A673 (cell line): ENCODE measurements around the gene DUSP1. TPM values are rescaled to one million over a fixed set of nuclear protein-coding genes. Genes with fewer than 3 reads are reported as not detected.

Source experiments
- BruUV-seq: library from RNA; stranded (reverse); fragments of 400-500 nt; replicated peaks from 2 replicates; lab custom pipeline; 2021; lab: Mats Ljungman, UMichigan
- CTCF ChIA-PET: fragments of 300-600 bp; sonication (Branson Sonifier 250); formaldehyde crosslinking; loops from one replicate; lab custom pipeline; 2022; ENCODE audit warnings: antibody characterized with exemption; lab: Charles Lee
- POLR2A ChIA-PET: fragments of 300-600 bp; sonication (Branson Sonifier 250); formaldehyde crosslinking; loops from one replicate; lab custom pipeline; 2022; ENCODE audit warnings: antibody characterized with exemption; ENCODE audit not compliant: low non-redundant PET; lab: Charles Lee
- DNase-seq: peaks from one replicate; pipeline ENCODE4 v3.0.0-alpha.2; 2015; ENCODE audit warnings: low spot score
- H3K27ac ChIP-seq: fragments of 200-600 bp; sonication (generic); 2 replicates; pipeline ENCODE4 v1.5.1; 2016; ENCODE audit warnings: mixed run types, low read depth, mild to moderate bottlenecking, mixed read lengths, antibody characterized with exemption, low read length; ENCODE audit not compliant: poor library complexity, severe bottlenecking
- H3K27me3 ChIP-seq: fragments of 200-600 bp; sonication (generic); replicated peaks from 2 replicates; pipeline ENCODE4 v1.6.1; 2017; ENCODE audit warnings: mixed run types, low read depth, mild to moderate bottlenecking, mixed read lengths, antibody characterized with exemption, low read length; ENCODE audit not compliant: insufficient read depth, poor library complexity
- H3K36me3 ChIP-seq: fragments of 200-600 bp; sonication (generic); 2 replicates; pipeline ENCODE4 v1.6.1; 2016; ENCODE audit warnings: mixed run types, mild to moderate bottlenecking, mixed read lengths, antibody characterized with exemption, low read length; ENCODE audit not compliant: insufficient read depth, poor library complexity, severe bottlenecking
- H3K4me1 ChIP-seq: fragments of 200-600 bp; sonication (generic); 2 replicates; pipeline ENCODE4 v1.6.1; 2017; ENCODE audit warnings: mixed run types, mild to moderate bottlenecking, mixed read lengths, antibody characterized with exemption, low read length; ENCODE audit not compliant: insufficient read depth, poor library complexity, severe bottlenecking
- H3K4me3 ChIP-seq: fragments of 200-600 bp; sonication (generic); 2 replicates; pipeline ENCODE4 v1.5.1; 2016; ENCODE audit warnings: low read depth, mixed run types, mild to moderate bottlenecking, mixed read lengths, low read length; ENCODE audit not compliant: poor library complexity, severe bottlenecking
- H3K9me3 ChIP-seq: fragments of 200-600 bp; sonication (generic); 2 replicates; pipeline ENCODE4 v1.6.1; 2016; ENCODE audit warnings: mixed run types, low read depth, mild to moderate bottlenecking, mixed read lengths, antibody characterized with exemption, low read length; ENCODE audit not compliant: poor library complexity, severe bottlenecking
- CTCF ChIP-seq: fragments of 300-800, 200-600 bp; sonication (generic); conservative IDR thresholded peaks from 2 replicates; pipeline ENCODE4 v1.5.1; 2017; ENCODE audit warnings: low read depth, mild to moderate bottlenecking, antibody characterized with exemption, low read length, moderate library complexity, mixed read lengths
- EZH2 ChIP-seq: fragments of 200-600 bp; sonication (generic); IDR thresholded peaks from 2 replicates; pipeline ENCODE4 v1.6.1; 2017; ENCODE audit warnings: borderline replicate concordance, low read depth, mild to moderate bottlenecking, mixed read lengths, antibody characterized with exemption, low read length; ENCODE audit not compliant: poor library complexity, severe bottlenecking
- intact Hi-C: fragments of 100-400 bp; cut with micrococcal nuclease; formaldehyde crosslinking; loops from one replicate; pipeline ENCODE4 v1.10.0; 2022; ENCODE audit not compliant: unreplicated experiment
- total RNA-seq: library from RNA; stranded (reverse); gene quantifications from 2 replicates; pipeline ENCODE4 v1.2.3, GENCODE V29; 2021

Gene DUSP1
- total RNA-seq, 1 experiment from 2014 or later = 13.1 TPM

GRCh38 chr5:172801179-172801671 lies 30.2 kb upstream of the DUSP1 start:
- H3K27me3 ChIP-seq = no peaks in the 10 kb centered on the region
- no TSS peak for BruUV-seq
- TF ChIP-seq CTCF (no peak), EZH2 (no peak)
- no peaks in the 10 kb centered on the region for H3K36me3 ChIP-seq
- DNase-seq = no peak
- CTCF ChIA-PET = no interaction called here
- no peaks in the 10 kb centered on the region for H3K9me3 ChIP-seq
- no peak overlapping the region for H3K27ac ChIP-seq
- no peak overlapping the region for H3K4me3 ChIP-seq
- intact Hi-C loops = no loop called here
- H3K4me1 ChIP-seq = no peaks in the 10 kb centered on the region
- POLR2A ChIA-PET = no interaction called here

GRCh38 chr5:172800088-172800551 lies 29.1 kb upstream of the DUSP1 start:
- no peaks in the 10 kb centered on the region for H3K27me3 ChIP-seq
- intact Hi-C loops = no loop called here
- ChIA-PET CTCF (no interaction called here), POLR2A (no interaction called here)
- no peaks in the 10 kb centered on the region for H3K4me1 ChIP-seq
- no TSS peak for BruUV-seq
- H3K36me3 ChIP-seq = no peaks in the 10 kb centered on the region
- no peak for TF ChIP-seq CTCF
- TF ChIP-seq EZH2 = no peak
- no peaks in the 10 kb centered on the region for H3K9me3 ChIP-seq
- DNase-seq = no peak
- no peak overlapping the region for H3K27ac ChIP-seq
- H3K4me3 ChIP-seq = no peak overlapping the region

GRCh38 chr5:172799416-172799815 lies 28.4 kb upstream of the DUSP1 start:
- POLR2A ChIA-PET = no interaction called here
- no TSS peak for BruUV-seq
- intact Hi-C loops = no loop called here
- no peaks in the 10 kb centered on the region for H3K9me3 ChIP-seq
- H3K4me1 ChIP-seq = no peaks in the 10 kb centered on the region
- H3K36me3 ChIP-seq = no peaks in the 10 kb centered on the region
- no peak overlapping the region for H3K27ac ChIP-seq
- no peak for DNase-seq
- H3K27me3 ChIP-seq = no peaks in the 10 kb centered on the region
- CTCF ChIA-PET = no interaction called here
- no peak for TF ChIP-seq EZH2
- TF ChIP-seq CTCF = no peak
- H3K4me3 ChIP-seq = no peak overlapping the region
